KOPT-K1 (cell line): ENCODE results near the gene ARHGAP23.
"Not testable (repeated sequence)": the region's sequence is repeated elsewhere in the genome, so short reads cannot be mapped to it uniquely, and the experiment has no call there.

ENCODE experiments used
- H3K27ac ChIP-seq: fragments of 200-600 bp; sonication (generic); 2 replicates; pipeline ENCODE4 v1.5.1; 2016; ENCODE audit warnings: antibody characterized with exemption, mild to moderate bottlenecking, low read depth, low read length; ENCODE audit not compliant: poor library complexity, severe bottlenecking
- H3K36me3 ChIP-seq: fragments of 200-600 bp; sonication (generic); 2 replicates; pipeline ENCODE4 v1.5.1; 2017; ENCODE audit warnings: antibody characterized with exemption, mild to moderate bottlenecking, low read length, moderate library complexity; ENCODE audit not compliant: insufficient read depth
- H3K9me3 ChIP-seq: fragments of 200-600 bp; sonication (generic); 2 replicates; pipeline ENCODE4 v1.5.1; 2017; ENCODE audit warnings: antibody characterized with exemption, low read length, mild to moderate bottlenecking; ENCODE audit not compliant: insufficient read depth, poor library complexity, severe bottlenecking

The ARHGAP23 gene

DNA sequence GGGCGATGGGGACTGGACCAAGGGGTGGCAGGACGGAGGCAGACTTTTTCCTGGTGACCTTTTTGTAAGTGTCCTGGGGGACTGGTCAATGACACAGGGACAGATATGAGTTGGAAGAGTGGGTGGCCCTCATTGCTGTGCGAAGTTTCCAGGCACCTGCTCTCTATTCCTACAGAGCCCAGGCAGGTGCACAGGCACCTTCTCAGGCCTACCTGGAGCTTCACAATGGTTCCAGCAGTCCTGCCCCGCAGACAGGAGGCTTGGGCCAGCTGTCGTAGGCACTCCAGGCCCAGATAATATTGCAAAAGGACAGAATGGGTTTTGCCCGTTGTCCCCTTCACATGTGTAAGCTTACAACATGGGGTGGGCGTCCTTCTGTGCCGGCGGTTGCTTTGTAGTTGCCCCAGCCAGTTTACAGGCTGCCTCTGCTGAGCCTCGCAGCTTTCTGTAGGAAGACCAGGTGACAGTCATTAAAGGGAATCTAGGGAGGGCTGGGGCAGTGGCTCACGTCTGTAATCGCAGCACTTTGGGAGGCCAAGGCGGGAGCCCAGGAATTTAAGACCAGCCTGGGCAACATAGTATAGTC is 84.3 kb downstream of the ARHGAP23 start:
- Histone ChIP-seq H3K36me3 (no peaks in the 10 kb centered on the region), H3K27ac (no peak overlapping the region), H3K9me3 (no peaks in the 10 kb centered on the region)

DNA sequence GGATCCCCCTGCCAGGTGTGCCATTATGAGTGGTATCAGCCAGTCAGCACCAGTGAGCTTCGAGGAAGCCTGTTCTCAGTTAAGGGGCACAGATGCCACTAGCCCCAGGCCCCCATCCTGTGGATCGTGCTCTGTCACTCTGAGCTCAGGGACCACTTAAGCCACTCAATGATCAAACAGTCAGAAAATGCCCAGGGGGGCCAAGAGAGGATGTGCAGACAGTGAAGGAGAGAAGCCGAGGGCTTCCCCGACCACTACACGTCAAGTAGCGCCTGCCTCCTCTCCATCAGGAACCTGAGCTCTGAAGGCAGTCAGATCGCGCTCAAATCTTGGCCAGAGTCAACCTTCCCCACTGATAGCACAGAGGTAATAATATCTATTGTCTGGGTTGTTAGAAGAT is 98.3 kb downstream of the ARHGAP23 start:
- not testable (repeated sequence) for H3K36me3 ChIP-seq, H3K27ac ChIP-seq, H3K9me3 ChIP-seq

DNA sequence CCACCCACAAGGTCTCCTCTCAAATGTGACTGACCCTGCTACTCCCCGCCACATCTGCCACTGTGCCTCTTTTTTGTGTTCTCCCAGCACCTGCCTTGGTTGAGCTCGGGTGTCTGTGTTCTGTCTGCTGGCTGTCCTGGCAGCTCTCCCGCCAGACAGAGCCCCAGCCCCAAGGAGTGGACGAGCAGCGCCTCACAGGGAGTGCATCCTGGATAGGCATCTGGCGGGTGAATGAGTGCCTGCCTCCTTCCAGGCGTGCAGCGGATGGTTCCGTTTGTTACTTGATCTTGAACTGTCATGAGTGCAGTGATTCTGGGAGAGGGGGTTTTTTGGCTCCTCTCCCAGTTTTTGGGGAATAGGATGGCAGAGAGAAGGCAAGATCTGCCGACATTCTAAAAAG is 99.9 kb downstream of the ARHGAP23 start:
- not testable (repeated sequence) for H3K9me3 ChIP-seq, H3K27ac ChIP-seq, H3K36me3 ChIP-seq

DNA sequence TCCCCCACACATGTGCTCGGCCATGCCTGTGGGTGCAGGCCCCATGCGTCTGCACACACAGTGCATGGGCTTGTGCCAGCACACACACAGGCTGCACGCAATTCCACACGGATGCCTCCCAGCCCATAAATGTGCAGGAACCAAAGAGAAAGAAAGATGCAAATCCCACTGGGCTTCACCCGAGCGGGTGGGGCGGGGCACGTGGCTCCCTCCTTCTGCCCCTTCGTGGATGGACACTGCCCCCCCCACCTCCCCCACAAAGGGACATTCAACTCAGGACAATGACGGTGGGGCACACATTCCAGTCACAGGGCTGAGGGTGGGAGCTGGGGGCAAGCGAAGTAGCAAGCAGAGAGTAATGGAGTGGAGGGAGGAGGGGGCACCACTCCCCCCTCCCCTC is 102.6 kb downstream of the ARHGAP23 start:
- not testable (repeated sequence) for H3K27ac ChIP-seq, H3K9me3 ChIP-seq, H3K36me3 ChIP-seq

DNA sequence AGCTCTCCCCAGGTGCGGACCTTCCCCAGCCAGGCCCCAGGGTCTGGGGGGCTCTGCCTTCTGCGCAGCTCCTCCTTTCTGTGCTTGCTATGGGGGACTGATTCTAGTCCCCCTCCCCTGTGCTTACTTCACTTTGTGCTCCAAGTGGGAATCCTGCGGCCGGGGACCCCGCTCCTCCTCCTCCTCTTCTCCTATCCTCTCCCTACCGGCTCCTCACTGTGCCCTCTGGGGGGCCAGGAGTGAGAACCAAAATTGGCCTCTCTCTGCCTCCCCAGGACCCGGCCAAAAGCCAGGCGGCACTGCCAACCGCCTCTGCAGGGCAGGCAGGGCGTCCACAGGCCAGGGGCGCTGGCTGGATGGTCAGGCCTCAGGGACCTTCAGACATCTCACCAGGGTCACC is 103.5 kb downstream of the ARHGAP23 start:
- not testable (repeated sequence) for H3K9me3 ChIP-seq, H3K27ac ChIP-seq, H3K36me3 ChIP-seq

DNA sequence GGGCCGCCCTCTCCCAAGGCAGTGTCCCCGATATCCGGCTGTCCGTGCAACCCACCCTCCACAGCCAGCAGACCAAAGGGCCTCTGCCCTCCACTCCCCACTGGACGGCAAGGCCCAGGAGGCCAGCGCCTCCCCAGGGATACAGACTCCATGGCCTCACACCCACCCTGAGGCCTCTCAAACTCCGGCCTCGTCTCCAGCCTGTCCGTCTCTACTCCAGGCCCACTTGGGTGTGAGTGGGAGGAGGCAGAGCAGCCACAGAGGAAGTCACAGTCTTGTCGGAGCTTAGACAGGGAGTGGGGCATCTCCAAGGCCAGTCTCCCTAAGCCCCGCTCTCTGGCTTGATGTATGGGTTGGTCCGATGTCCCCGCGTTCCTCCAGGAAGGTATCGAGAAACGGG is 104.2 kb downstream of the ARHGAP23 start:
- H3K27ac ChIP-seq = no peak overlapping the region
- H3K9me3 ChIP-seq = no peaks in the 10 kb centered on the region
- H3K36me3 ChIP-seq = no peaks in the 10 kb centered on the region

DNA sequence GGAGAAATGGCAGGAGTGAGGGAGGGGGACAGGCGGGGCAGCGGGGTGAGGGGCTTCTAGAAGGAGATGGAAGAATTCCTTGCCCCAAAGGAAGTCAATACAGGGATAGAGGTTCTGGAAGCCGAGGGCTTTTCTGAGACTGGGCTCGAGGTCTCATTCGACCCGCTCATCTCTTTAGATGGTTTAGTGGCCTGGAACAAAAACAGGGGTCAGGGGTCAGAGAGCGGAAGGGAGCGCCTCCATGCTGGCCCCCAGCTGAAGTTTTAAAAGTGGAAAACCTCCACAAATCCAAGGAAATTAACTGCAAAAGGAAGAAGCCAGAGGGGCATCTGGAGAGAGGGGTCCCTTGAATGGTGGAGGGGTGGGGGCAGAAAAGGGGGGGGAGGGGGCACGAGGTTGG is 105.0 kb downstream of the ARHGAP23 start:
- Histone ChIP-seq H3K36me3 (no peaks in the 10 kb centered on the region), H3K27ac (no peak overlapping the region), H3K9me3 (no peaks in the 10 kb centered on the region)

DNA sequence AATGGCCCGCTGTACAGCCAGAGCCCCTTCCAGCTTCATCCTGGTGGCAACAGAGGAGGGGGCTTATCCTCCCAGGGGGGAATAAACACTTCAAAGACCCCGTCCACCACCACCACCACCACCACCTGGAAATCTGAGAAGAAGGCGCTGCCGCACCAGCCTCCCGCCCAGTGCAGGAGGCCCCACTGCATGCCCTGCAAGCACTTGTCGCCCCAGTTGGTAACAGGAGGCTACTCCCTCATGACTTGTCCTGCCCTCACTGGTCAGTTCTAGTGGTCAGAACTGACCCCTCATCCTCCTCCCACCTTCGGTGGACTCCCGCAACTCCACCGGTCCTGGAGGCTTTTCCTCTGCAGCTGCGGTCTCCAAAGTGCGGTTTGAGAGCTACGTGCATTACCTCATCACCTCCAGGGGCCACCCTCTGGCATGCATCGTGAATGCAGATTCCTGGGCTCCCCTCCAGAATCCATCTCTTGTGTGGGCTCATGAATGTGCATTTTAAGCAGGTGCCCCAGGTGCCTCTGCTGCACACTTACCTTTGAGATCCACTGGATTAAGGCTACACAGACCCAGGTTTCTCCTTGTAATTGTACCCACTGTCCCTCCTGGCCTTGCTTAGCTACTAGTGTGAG is 105.7 kb downstream of the ARHGAP23 start:
- no peak overlapping the region for H3K27ac ChIP-seq
- no peaks in the 10 kb centered on the region for H3K36me3 ChIP-seq
- H3K9me3 ChIP-seq = no peaks in the 10 kb centered on the region

DNA sequence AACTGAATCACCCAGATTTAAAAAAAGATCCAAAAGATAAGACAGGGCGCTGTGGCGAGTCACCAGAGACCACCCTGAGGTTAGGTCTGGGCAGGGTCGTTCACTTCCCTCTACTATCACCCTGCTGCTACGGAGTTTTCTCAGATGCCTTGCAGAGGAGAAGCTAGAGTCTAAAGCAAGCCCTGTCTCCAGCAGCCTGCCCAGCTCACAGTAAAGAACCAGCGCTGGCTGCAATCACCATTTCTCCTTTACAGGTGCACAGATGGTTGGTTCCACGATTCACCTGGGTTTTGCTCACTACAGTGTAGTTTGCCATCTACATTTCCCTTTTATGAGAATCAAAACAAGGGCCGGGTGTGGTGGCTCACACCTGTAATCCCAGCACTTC is 106.2 kb downstream of the ARHGAP23 start:
- no peaks in the 10 kb centered on the region for H3K36me3 ChIP-seq
- H3K9me3 ChIP-seq = no peaks in the 10 kb centered on the region
- H3K27ac ChIP-seq = no peak overlapping the region

DNA sequence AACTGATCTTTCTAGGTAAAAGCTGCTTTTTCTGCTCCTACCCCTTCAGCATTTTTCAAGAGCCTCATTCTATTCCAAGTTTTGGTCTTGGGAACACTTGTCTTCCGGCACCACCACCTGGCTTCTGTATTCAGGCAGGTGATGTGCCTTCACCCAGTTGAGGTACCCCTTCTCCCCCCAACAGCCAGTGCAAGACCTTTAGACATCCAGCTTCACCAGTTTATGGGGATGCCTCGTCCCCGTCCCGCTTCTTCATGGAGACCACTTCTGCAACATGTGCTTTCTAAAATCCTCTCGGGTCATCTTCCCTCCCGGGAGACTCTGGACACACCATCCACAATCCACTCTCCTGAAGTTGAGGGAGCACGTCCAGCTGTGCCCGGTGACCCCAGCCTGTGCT is 107.6 kb downstream of the ARHGAP23 start:
- no peaks in the 10 kb centered on the region for H3K9me3 ChIP-seq
- no peaks in the 10 kb centered on the region for H3K36me3 ChIP-seq
- H3K27ac ChIP-seq = no peak overlapping the region

DNA sequence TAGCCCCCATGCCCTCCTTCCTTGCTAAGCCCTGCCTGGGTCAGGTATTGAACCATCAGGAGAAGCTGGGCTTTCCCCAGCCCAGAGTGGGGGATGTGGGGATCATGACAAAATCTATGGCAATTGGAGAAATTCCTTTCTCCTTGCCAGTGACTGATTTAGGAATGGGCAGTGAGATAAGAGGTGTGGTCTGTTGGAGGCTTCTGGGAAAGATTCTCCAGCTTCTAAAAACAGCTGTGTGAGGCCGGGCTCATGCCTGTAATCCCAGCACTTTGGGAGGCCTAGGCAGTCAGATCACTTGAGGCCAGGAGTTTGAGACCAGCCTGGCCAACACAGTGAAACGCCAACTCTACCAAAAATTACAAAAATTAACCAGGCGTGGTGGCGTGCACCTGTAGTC is 108.4 kb downstream of the ARHGAP23 start:
- Histone ChIP-seq H3K9me3 (no peaks in the 10 kb centered on the region), H3K36me3 (no peaks in the 10 kb centered on the region), H3K27ac (no peak overlapping the region)

DNA sequence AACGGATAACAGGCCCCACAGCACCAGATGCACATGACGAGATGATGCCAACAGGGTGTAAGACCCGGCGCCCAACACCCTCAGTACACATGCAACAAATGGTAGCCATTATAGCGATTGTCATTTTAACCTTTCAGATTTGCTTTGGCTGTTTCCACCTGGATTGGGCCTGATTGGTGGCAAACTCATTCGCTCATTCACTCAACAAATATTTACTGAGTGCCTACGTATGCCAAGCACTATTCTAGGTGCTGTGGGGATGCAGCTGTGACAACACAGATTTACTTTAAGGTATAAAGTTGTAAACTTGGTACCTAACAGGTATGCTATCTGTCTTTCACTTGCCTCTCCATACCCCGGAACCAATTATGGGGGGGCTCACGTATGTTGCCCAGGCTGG is 110.6 kb downstream of the ARHGAP23 start:
- Histone ChIP-seq H3K27ac (no peak overlapping the region), H3K36me3 (no peaks in the 10 kb centered on the region), H3K9me3 (no peaks in the 10 kb centered on the region)

DNA sequence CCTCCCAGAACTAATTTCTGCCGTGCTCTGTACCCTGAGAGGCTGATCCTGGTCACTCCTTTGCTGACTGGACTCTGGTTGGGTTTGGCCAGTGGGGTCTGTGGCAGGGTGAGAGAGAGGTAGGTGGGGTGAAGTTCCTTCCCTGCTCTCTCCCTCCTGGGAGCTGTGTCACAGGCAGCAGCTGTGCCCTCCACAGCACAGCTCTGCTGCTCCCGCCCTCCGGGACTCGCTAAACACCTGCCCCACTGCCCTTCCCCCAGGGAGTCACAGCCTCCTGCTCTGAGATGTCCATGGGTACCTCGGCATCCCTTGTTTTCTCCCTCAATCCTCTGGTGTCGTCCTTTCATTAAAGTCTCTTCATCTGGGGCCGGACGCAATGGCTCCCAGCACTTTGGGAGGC is 111.1 kb downstream of the ARHGAP23 start:
- Histone ChIP-seq H3K9me3 (no peaks in the 10 kb centered on the region), H3K27ac (no peak overlapping the region), H3K36me3 (no peaks in the 10 kb centered on the region)

DNA sequence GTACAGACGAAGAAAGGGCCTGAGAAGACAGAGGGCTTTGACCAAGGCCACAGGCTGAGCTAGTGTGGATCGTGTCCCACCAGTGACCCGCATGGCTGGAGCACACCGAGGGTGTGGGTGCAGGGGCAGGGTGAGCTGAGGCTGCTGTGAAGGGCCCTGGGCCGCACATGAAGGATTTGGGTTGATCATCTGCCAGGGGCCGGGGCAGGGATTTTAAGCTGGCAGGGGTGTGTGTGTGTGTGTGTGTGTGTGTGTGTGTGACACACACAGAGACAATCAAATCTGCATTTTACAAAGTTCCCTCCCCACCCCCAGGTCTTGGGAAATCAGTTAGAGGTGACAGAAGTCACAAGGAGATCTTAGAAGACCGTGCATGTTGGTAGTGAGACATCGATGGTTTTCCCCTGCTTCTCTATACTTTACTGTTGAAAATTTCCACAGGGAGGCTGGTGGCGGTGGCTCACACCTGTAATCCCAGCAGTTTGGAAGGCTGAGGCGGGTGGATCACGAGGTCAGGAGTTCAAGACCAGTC is 112.3 kb downstream of the ARHGAP23 start:
- Histone ChIP-seq H3K27ac (no peak overlapping the region), H3K9me3 (no peaks in the 10 kb centered on the region), H3K36me3 (no peaks in the 10 kb centered on the region)

DNA sequence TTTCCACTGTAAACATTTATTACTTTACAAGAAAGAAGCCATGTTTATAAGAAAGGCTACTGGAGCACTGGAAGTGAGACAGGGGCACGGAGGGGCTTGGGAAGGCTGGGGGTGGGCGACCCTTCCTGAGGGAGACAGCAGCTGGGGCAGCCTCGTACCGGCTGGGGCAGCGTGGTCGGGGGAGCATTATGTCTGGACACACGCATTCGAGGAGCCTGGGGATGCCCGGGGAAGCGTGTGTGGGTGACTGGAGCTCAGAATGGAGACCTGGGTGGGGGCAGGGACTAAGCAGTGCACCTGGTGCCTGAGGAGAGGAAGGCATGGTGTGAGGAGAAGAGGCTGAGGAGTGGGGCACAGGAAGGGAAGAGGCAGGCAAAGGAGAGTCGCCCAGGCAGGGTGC is 113.0 kb downstream of the ARHGAP23 start:
- Histone ChIP-seq H3K27ac (no peak overlapping the region), H3K9me3 (no peaks in the 10 kb centered on the region), H3K36me3 (no peaks in the 10 kb centered on the region)

DNA sequence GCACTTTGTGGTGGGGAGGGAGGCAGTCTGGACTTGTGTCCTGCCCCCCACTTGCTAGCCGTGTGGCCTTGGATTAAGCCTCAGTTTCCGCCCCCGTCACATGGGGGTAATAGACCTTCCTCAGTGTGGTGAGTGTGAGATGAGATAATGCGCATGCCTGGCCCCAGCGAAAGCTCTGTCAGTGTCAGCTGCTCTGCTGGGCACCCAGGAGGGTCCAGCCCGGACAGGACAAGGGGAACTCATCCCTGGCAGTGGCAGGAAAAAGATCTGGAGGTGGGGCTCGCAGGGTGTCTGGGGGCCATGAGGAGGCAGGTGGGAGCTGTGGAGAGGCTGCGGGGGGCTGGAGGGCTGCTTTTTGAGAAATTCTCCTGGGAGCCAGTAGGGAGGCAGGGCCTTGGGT is 114.0 kb downstream of the ARHGAP23 start:
- Histone ChIP-seq H3K9me3 (no peaks in the 10 kb centered on the region), H3K36me3 (no peaks in the 10 kb centered on the region), H3K27ac (no peak overlapping the region)
